H1 (cell line): ENCODE data around the gene TMEM120B. TPM values are rescaled to one million over a fixed set of nuclear protein-coding genes. Genes with fewer than 3 reads are reported as not detected.

Experiments used
- CTCF ChIA-PET: fragments of 300-600 bp; sonication (Branson Sonifier 250); formaldehyde crosslinking; loops from one replicate; lab custom pipeline; 2021; ENCODE audit not compliant: partially characterized antibody; lab: Charles Lee
- POLR2A ChIA-PET: fragments of 300-600 bp; sonication (Branson Sonifier 250); formaldehyde crosslinking; loops from one replicate; lab custom pipeline; 2021; ENCODE audit warnings: inconsistent platforms; ENCODE audit not compliant: partially characterized antibody; lab: Charles Lee
- DNase-seq, 2 experiments: peaks; one replicate each; pipeline versions ENCODE4 v3.0.0 to v3.0.0-alpha.2; 2010 to 2022; ENCODE audit warnings: low spot score in 2 of 2, low read depth in 1 of 2, mixed read lengths in 1 of 2
- FAIRE-seq: peaks from 2 replicates; lab custom pipeline; 2011; peaks lifted over from hg19 to GRCh38; lab: Jason Lieb, UNC
- H2AFZ ChIP-seq: 2 replicates; pipeline ENCODE4 v1.8.1; 2012; ENCODE audit warnings: low read length, inconsistent platforms
- H2AK5ac ChIP-seq: 2 replicates; pipeline ENCODE4 v1.6.1; 2013; ENCODE audit warnings: low read depth, low read length
- H2BK120ac ChIP-seq: replicated peaks from 2 replicates; pipeline ENCODE3; 2013; ENCODE audit warnings: low read depth, low read length, inconsistent platforms
- H2BK12ac ChIP-seq: 2 replicates; pipeline ENCODE4 v1.6.1; 2013; ENCODE audit warnings: low read depth, low read length
- H2BK15ac ChIP-seq: 2 replicates; pipeline ENCODE4 v1.6.1; 2013; ENCODE audit warnings: low read length
- H2BK20ac ChIP-seq: 2 replicates; pipeline ENCODE4 v1.6.1; 2013; ENCODE audit warnings: low read length
- H2BK5ac ChIP-seq: 2 replicates; pipeline ENCODE4 v1.6.1; 2013; ENCODE audit warnings: low read depth, low read length
- H3K14ac ChIP-seq: 2 replicates; pipeline ENCODE4 v1.6.1; 2013; ENCODE audit warnings: inconsistent platforms; ENCODE audit not compliant: insufficient read length
- H3K18ac ChIP-seq: 2 replicates; pipeline ENCODE4 v1.6.1; 2013; ENCODE audit warnings: low read length; ENCODE audit errors: extremely low read depth
- H3K23ac ChIP-seq: 2 replicates; pipeline ENCODE4 v1.6.1; 2013; ENCODE audit warnings: inconsistent platforms; ENCODE audit not compliant: insufficient read length
- H3K23me2 ChIP-seq: 2 replicates; pipeline ENCODE4 v1.6.1; 2013; ENCODE audit warnings: low read depth, low read length
- H3K27ac ChIP-seq: 2 replicates; pipeline ENCODE4 v1.6.1; 2011; ENCODE audit warnings: low read depth, low read length, inconsistent platforms
- H3K27me3 ChIP-seq, 4 experiments: replicated peaks in 1 of 4; 1 replicate in 1 of 4; 2 replicates in 3 of 4; pipeline versions ENCODE4 v1.6.1 to v1.8.1; 2011 to 2013; ENCODE audit warnings: low read length in 3 of 4, mild to moderate bottlenecking in 3 of 4, inconsistent platforms in 2 of 4, mixed read lengths in 2 of 4, moderate library complexity in 1 of 4; ENCODE audit not compliant: control insufficient read depth in 3 of 4, insufficient read depth in 3 of 4; ENCODE audit errors: extremely low read depth in 1 of 4
- H3K36me3 ChIP-seq, 4 experiments: 2 replicates each; pipeline versions ENCODE4 v1.6.1 to v1.8.1; 2011 to 2013; ENCODE audit warnings: mild to moderate bottlenecking in 4 of 4, low read length in 3 of 4, moderate library complexity in 2 of 4, control low read depth in 1 of 4, inconsistent platforms in 1 of 4; ENCODE audit not compliant: insufficient read depth in 4 of 4, control insufficient read depth in 2 of 4
- H3K4ac ChIP-seq: replicated peaks from 2 replicates; pipeline ENCODE3; 2013; ENCODE audit warnings: low read length, low read depth, mixed read lengths, inconsistent platforms; ENCODE audit not compliant: insufficient read length
- H3K4me1 ChIP-seq, 4 experiments: replicated peaks in 1 of 4; 1 replicate in 1 of 4; 2 replicates in 3 of 4; pipeline versions ENCODE4 v1.6.1 to v1.8.1; 2011 to 2013; ENCODE audit warnings: low read length in 3 of 4, inconsistent platforms in 2 of 4, mixed read lengths in 1 of 4; ENCODE audit not compliant: insufficient read depth in 4 of 4, control insufficient read depth in 3 of 4
- H3K4me2 ChIP-seq, 2 experiments: 2 replicates each; pipeline versions ENCODE4 v1.6.1 to v1.8.1; 2011 to 2013; ENCODE audit warnings: low read depth in 2 of 2, low read length in 2 of 2, control low read depth in 1 of 2, inconsistent platforms in 1 of 2, mild to moderate bottlenecking in 1 of 2; ENCODE audit not compliant: insufficient read depth in 1 of 2
- H3K4me3 ChIP-seq, 4 experiments: fragments of 200-600, 300-600 bp in 1 of 4; sonication (generic), shearing (Covaris generic), sonication (Bioruptor Twin) in 1 of 4; 2 replicates each; pipeline versions ENCODE4 v1.5.1 to v1.8.1; 2011 to 2016; ENCODE audit warnings: low read length in 4 of 4, low read depth in 3 of 4, control low read depth in 2 of 4, inconsistent platforms in 2 of 4, mild to moderate bottlenecking in 2 of 4, mixed read lengths in 1 of 4, moderate library complexity in 1 of 4; ENCODE audit not compliant: insufficient read depth in 2 of 4; ENCODE audit errors: extremely low read depth in 1 of 4
- H3K56ac ChIP-seq: replicated peaks from 2 replicates; pipeline ENCODE3; 2013; ENCODE audit warnings: low read depth, mild to moderate bottlenecking, mixed read lengths, low read length, inconsistent platforms; ENCODE audit not compliant: insufficient read length
- H3K79me1 ChIP-seq: 2 replicates; pipeline ENCODE4 v1.6.1; 2013; ENCODE audit warnings: low read depth, low read length, control low read depth
- H3K79me2 ChIP-seq, 2 experiments: 2 replicates each; pipeline versions ENCODE4 v1.6.1 to v1.8.1; 2012 to 2013; ENCODE audit warnings: low read length in 2 of 2, mild to moderate bottlenecking in 2 of 2, inconsistent platforms in 1 of 2; ENCODE audit not compliant: insufficient read depth in 2 of 2, control insufficient read depth in 1 of 2
- H3K9ac ChIP-seq, 4 experiments: replicated peaks in 1 of 4; 1 replicate in 1 of 4; 2 replicates in 3 of 4; pipeline versions ENCODE4 v1.6.1 to v1.8.1; 2011 to 2013; ENCODE audit warnings: low read depth in 3 of 4, low read length in 3 of 4, control low read depth in 2 of 4, mild to moderate bottlenecking in 2 of 4, moderate library complexity in 2 of 4, inconsistent platforms in 1 of 4; ENCODE audit errors: extremely low read depth in 1 of 4
- H3K9me3 ChIP-seq, 2 experiments: 2 replicates each; pipeline versions ENCODE4 v1.6.1 to v1.8.1; 2012 to 2013; ENCODE audit warnings: mild to moderate bottlenecking in 2 of 2, moderate library complexity in 2 of 2, control low read depth in 1 of 2, inconsistent platforms in 1 of 2, low read depth in 1 of 2, low read length in 1 of 2, mixed read lengths in 1 of 2; ENCODE audit not compliant: insufficient read depth in 2 of 2
- H4K20me1 ChIP-seq, 2 experiments: replicated peaks in 1 of 2; 2 replicates each; pipeline versions ENCODE3 to v1.8.1; 2011 to 2013; ENCODE audit warnings: inconsistent platforms in 2 of 2, low read length in 2 of 2, mild to moderate bottlenecking in 1 of 2; ENCODE audit not compliant: insufficient read depth in 2 of 2, control insufficient read depth in 1 of 2
- H4K5ac ChIP-seq: 2 replicates; pipeline ENCODE4 v1.6.1; 2013; ENCODE audit warnings: low read length, low read depth, mixed read lengths, inconsistent platforms; ENCODE audit not compliant: insufficient read length
- H4K8ac ChIP-seq: 2 replicates; pipeline ENCODE4 v1.8.0; 2013; ENCODE audit warnings: mild to moderate bottlenecking, moderate library complexity, low read length, inconsistent platforms; ENCODE audit not compliant: insufficient read depth; ENCODE audit errors: extremely low read depth
- H4K91ac ChIP-seq: replicated peaks from 2 replicates; pipeline ENCODE3; 2013; ENCODE audit warnings: low read length, mixed read lengths, inconsistent platforms; ENCODE audit not compliant: insufficient read length
- ASH2L ChIP-seq: fragments of 200-600, 300-600 bp; sonication (generic); IDR thresholded peaks from one replicate; pipeline ENCODE4 v1.7.1; 2017; ENCODE audit warnings: low read length
- CBX5 ChIP-seq: fragments of 300-800, 300-1000 bp; sonication (generic); IDR thresholded peaks from 2 replicates; pipeline ENCODE4 v1.7.1; 2016; ENCODE audit warnings: antibody characterized with exemption, low read length, low read depth
- EP300 ChIP-seq, 2 experiments: IDR thresholded peaks; 1 replicate in 1 of 2; 2 replicates in 1 of 2; pipeline ENCODE4 v1.6.1; 2011 to 2012; ENCODE audit warnings: low read depth in 2 of 2, low read length in 2 of 2, mild to moderate bottlenecking in 2 of 2, borderline replicate concordance in 1 of 2, inconsistent platforms in 1 of 2, moderate library complexity in 1 of 2
- EZH2 ChIP-seq: fragments of 200-600 bp; sonication (generic); IDR thresholded peaks from 2 replicates; pipeline ENCODE4 v1.7.1; 2012; ENCODE audit warnings: low read depth, mild to moderate bottlenecking, moderate library complexity, low read length, inconsistent platforms; ENCODE audit not compliant: severe bottlenecking
- HDAC2 ChIP-seq, 2 experiments: fragments of 300-600 bp in 1 of 2; sonication (generic) in 1 of 2; IDR thresholded peaks; 2 replicates each; pipeline ENCODE4 v1.6.1; 2011 to 2012; ENCODE audit warnings: low read depth in 2 of 2, low read length in 2 of 2, mild to moderate bottlenecking in 2 of 2, moderate library complexity in 2 of 2, borderline replicate concordance in 1 of 2, inconsistent platforms in 1 of 2
- JUN ChIP-seq: IDR thresholded peaks from 2 replicates; pipeline ENCODE4 v1.6.1; 2011; ENCODE audit warnings: low read depth, mild to moderate bottlenecking, improper control_type of control experiment, low read length
- POLR2A ChIP-seq, 2 experiments: IDR thresholded peaks; 1 replicate in 1 of 2; 2 replicates in 1 of 2; pipeline ENCODE4 v1.6.1; 2011; ENCODE audit warnings: low read depth in 2 of 2, low read length in 2 of 2, mild to moderate bottlenecking in 2 of 2; ENCODE audit errors: control extremely low read depth in 1 of 2
- RAD21 ChIP-seq, 2 experiments: IDR thresholded peaks in 1 of 2; conservative IDR thresholded peaks in 1 of 2; 2 replicates each; pipeline ENCODE4 v1.6.1; 2011; ENCODE audit warnings: low read depth in 2 of 2, low read length in 2 of 2, improper control_type of control experiment in 1 of 2, inconsistent platforms in 1 of 2, mild to moderate bottlenecking in 1 of 2, moderate library complexity in 1 of 2
- RBBP5 ChIP-seq: IDR thresholded peaks from 2 replicates; pipeline ENCODE4 v1.7.1; 2012; ENCODE audit warnings: low read depth, mild to moderate bottlenecking, inconsistent platforms, low read length, moderate library complexity, borderline replicate concordance
- SIX5 ChIP-seq: IDR thresholded peaks from 2 replicates; pipeline ENCODE4 v1.6.1; 2011; ENCODE audit warnings: mild to moderate bottlenecking, low read depth, low read length
- WGBS, 2 experiments: shearing (Covaris generic) in 1 of 2; methylation state at CpG; one replicate each; pipeline versions ENCODE4 v1.1.6 to v1.1.7; 2013 to 2015; ENCODE audit warnings: low lambda C conversion rate in 2 of 2, mixed read lengths in 2 of 2, inconsistent platforms in 1 of 2, low coverage in 1 of 2, missing lambda C conversion rate in 1 of 2; ENCODE audit not compliant: insufficient replicate concordance in 2 of 2, insufficient coverage in 1 of 2, insufficient read length in 1 of 2; ENCODE audit errors: extremely low coverage in 1 of 2, missing lambda C conversion rate in 1 of 2; 5-methylcytosine and 5-hydroxymethylcytosine counted together
- polyA plus RNA-seq, 7 experiments: library from polyadenylated mRNA; depleted of rRNA in 3 of 7; stranded (reverse) in 5 of 7; unstranded in 2 of 7; fragments of >200 nt in 5 of 7; fragments of 200-250 nt in 2 of 7; gene quantifications; 1 replicate in 5 of 7; 2 replicates in 1 of 7; 4 replicates in 1 of 7; pipeline versions ENCODE4 v1.2.1 to v1.2.3, GENCODE V29; 2011 to 2013; ENCODE audit warnings: missing spikeins in 2 of 7, mixed read lengths in 2 of 7
- total RNA-seq: library from RNA; stranded (reverse); fragmentation: NEBNext Ultra II Directional; extraction: Animal tissue kit (Norgen Biotek cat#: 25700); gene quantifications from 2 replicates; pipeline ENCODE4 v1.2.1, GENCODE V29; 2021

Gene TMEM120B
- total and polyA plus RNA-seq, 2 of the 8 experiments (the other 6 are each of a cell fraction or from before 2014, with no cell fraction given): 22.0 to 29.1 TPM

GRCh38 chr12:121781484-121781997 lies 69.0 kb downstream of the TMEM120B start:
- Histone ChIP-seq H3K23me2 (no peaks in the 10 kb centered on the region), H3K4me1 (peaks cover 0 to 3% (median 0%) of the 10 kb centered on the region in 4 experiments; a peak in 1 of 7 replicates), H4K5ac (no peak overlapping the region), H3K27ac (no peak overlapping the region), H3K9ac (no peak overlapping the region; a peak in 1 of 7 replicates), H3K4me3 (no peak overlapping the region), H3K4me2 (no peak overlapping the region), H3K79me2 (no peaks in the 10 kb centered on the region), H3K23ac (no peak overlapping the region), H2BK20ac (no peak overlapping the region), H3K14ac (no peak overlapping the region), H2BK15ac (no peak overlapping the region), H3K9me3 (no peaks in the 10 kb centered on the region), H3K4ac (no peak overlapping the region), H3K56ac (no peak overlapping the region), H4K20me1 (peaks cover 7 to 13% of the 10 kb centered on the region in 2 experiments), H3K27me3 (no peaks in the 10 kb centered on the region), H2BK5ac (no peak overlapping the region), H3K79me1 (no peaks in the 10 kb centered on the region; the same call in none of the 2 replicates), H2BK120ac (no peak overlapping the region), H3K36me3 (peaks cover 0 to 6% (median 5%) of the 10 kb centered on the region in 4 experiments; a peak in 4 of 8 replicates), H2AK5ac (no peak overlapping the region), H2BK12ac (no peak overlapping the region), H4K91ac (no peak overlapping the region), H4K8ac (no peak overlapping the region), H2AFZ (no peak overlapping the region), H3K18ac (no peak overlapping the region)
- POLR2A ChIA-PET: interaction anchor here (0.7 to 34.9 kb wide), 4 partner anchors 9 to 162 kb away, joined by 4 to 958 read pairs (median 6); partner anchors contain the start of genes RHOF and SETD1B
- DNase-seq (no peak), FAIRE-seq (no peak)
- 86% methylated on average over 12 of the region's 12 CpGs; no CpG with 5 or more reads in 1 of the 2 experiments for WGBS, 2 experiments
- CTCF ChIA-PET: interaction anchor here (0.9 to 18.5 kb wide), 14 partner anchors 2 to 339 kb away, joined by 3 to 335 read pairs (median 4); partner anchors contain the start of genes RHOF and TMEM120B
- TF ChIP-seq RBBP5 (no peak), HDAC2 (IDR thresholded peaks at IDR 0.05; ENCODE audit: borderline replicate concordance in 1 of 2, low read depth in 2 of 2, low read length in 2 of 2) (no peak), RAD21 (IDR thresholded peaks at IDR 0.05 in 1 of 2, conservative IDR thresholded peaks at IDR 0.05 in 1 of 2; ENCODE audit: low read depth in 2 of 2, low read length in 2 of 2) (no peak), SIX5 (no peak), EP300 (IDR thresholded peaks at IDR 0.05; ENCODE audit: borderline replicate concordance in 1 of 2, low read depth in 2 of 2, low read length in 2 of 2) (no peak), ASH2L (no peak), CBX5 (no peak), JUN (no peak), POLR2A (IDR thresholded peaks at IDR 0.05; ENCODE audit: control extremely low read depth in 1 of 2, low read depth in 2 of 2, low read length in 2 of 2) (peak in 1 of 2 experiments; percentile 35; a peak in 1 of 3 replicates), EZH2 (no peak)
